Left lung (tissue), 10 donors: ENCODE data around the gene CACNA2D3. TPM values are rescaled to one million over a fixed set of nuclear protein-coding genes. Genes with fewer than 3 reads are reported as not detected.

Experiments
- ATAC-seq: fragments of 200-7000 bp; cut with Tn5 transposase; one replicate; pipeline ENCODE4 v1.9.1; 2020; ENCODE audit warnings: moderate library complexity
- DNase-seq, 4 donors: peaks; one replicate each; pipeline ENCODE4 v3.0.0-alpha.2; 2013 to 2020
- H3K27ac ChIP-seq, 2 donors: fragments of 200-600 bp; sonication (generic) in 1 of 2; one replicate each; pipeline versions ENCODE4 v1.5.0 to v1.8.0; 2020 to 2021
- H3K27me3 ChIP-seq, 2 donors: fragments of 200-600 bp; sonication (generic) in 1 of 2; one replicate each; pipeline versions ENCODE4 v1.5.0 to v1.8.0; 2020 to 2021
- H3K36me3 ChIP-seq, 2 donors: fragments of 200-600 bp; sonication (generic) in 1 of 2; one replicate each; pipeline versions ENCODE4 v1.5.0 to v1.8.0; 2020 to 2021
- H3K4me1 ChIP-seq, 2 donors: fragments of 200-600 bp; one replicate each; pipeline ENCODE4 v1.8.0; 2021
- H3K4me3 ChIP-seq, 2 donors: fragments of 200-600 bp; sonication (generic) in 1 of 2; one replicate each; pipeline versions ENCODE4 v1.5.0 to v1.8.0; 2020 to 2021; ENCODE audit warnings: mild to moderate bottlenecking in 1 of 2
- H3K9me3 ChIP-seq, 2 donors: fragments of 200-600 bp; sonication (generic) in 1 of 2; one replicate each; pipeline versions ENCODE4 v1.5.0 to v1.8.0; 2020 to 2021
- intact Hi-C, 2 donors: fragments of 100-400 bp; cut with DNase I; formaldehyde crosslinking; loops; one replicate each; pipeline versions ENCODE4 v1.11.2 to v1.14.2; 2022
- polyA plus RNA-seq, 6 donors: library from polyadenylated mRNA; unstranded; fragments of 120-200 nt; gene quantifications; one replicate each; pipeline ENCODE4 v1.2.1, GENCODE V29; 2013; ENCODE audit not compliant: insufficient read length in 6 of 6
- total RNA-seq, 2 donors: library from RNA; stranded (reverse); fragmentation: NEBNext Ultra II Directional; extraction: Animal tissue kit (Norgen Biotek cat#: 25700); gene quantifications; one replicate each; pipeline ENCODE4 v1.2.1, GENCODE V29; 2021
- TF ChIP-seq, protein P1 (sequence below), 2 donors: fragments of 200-600 bp; sonication (generic) in 1 of 2; IDR thresholded peaks; one replicate each; pipeline versions ENCODE4 v1.5.0 to v1.8.0; 2021; ENCODE audit warnings: antibody characterized with exemption in 2 of 2
- donor health status: DM: no; HTN: yes; CAD: no.
- donor health status: DM: no; HTN: no; CAD: no.

The CACNA2D3 gene
- total and polyA plus RNA-seq, 8 donors: 1.1 to 2.7 (median 1.5) TPM

DNA sequence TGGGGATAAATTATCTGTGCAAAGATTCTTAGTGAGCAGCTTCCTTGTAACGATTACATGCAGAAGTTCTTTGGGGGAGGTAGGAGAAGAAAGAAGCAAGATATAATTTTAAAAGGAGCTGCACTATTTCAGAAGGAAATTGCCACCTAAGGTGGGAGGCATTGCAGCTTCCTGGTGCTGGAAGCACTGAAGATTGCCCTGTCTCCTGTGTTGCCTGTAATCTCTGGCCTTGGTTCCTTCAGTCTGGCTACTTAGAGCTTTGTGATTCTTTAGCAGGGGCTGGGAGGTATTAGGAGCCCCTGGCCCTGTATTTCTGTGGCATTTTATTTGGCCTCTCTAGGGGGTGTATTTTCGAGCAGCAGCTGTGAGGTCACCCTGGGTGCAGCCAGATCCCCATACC lies 35.5 kb downstream of the CACNA2D3 start:
- Histone ChIP-seq H3K9me3 (no peaks in the 10 kb centered on the region), H3K4me3 (no peak overlapping the region), H3K27ac (no peak overlapping the region), H3K4me1 (no peaks in the 10 kb centered on the region), H3K36me3 (no peaks in the 10 kb centered on the region), H3K27me3 (no peaks in the 10 kb centered on the region)
- ATAC-seq (no peak), DNase-seq (no peak)
- TF ChIP-seq, protein P1, sequence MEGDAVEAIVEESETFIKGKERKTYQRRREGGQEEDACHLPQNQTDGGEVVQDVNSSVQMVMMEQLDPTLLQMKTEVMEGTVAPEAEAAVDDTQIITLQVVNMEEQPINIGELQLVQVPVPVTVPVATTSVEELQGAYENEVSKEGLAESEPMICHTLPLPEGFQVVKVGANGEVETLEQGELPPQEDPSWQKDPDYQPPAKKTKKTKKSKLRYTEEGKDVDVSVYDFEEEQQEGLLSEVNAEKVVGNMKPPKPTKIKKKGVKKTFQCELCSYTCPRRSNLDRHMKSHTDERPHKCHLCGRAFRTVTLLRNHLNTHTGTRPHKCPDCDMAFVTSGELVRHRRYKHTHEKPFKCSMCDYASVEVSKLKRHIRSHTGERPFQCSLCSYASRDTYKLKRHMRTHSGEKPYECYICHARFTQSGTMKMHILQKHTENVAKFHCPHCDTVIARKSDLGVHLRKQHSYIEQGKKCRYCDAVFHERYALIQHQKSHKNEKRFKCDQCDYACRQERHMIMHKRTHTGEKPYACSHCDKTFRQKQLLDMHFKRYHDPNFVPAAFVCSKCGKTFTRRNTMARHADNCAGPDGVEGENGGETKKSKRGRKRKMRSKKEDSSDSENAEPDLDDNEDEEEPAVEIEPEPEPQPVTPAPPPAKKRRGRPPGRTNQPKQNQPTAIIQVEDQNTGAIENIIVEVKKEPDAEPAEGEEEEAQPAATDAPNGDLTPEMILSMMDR (IDR thresholded peaks at IDR 0.05): no peak
- intact Hi-C loops: no loop called here

DNA sequence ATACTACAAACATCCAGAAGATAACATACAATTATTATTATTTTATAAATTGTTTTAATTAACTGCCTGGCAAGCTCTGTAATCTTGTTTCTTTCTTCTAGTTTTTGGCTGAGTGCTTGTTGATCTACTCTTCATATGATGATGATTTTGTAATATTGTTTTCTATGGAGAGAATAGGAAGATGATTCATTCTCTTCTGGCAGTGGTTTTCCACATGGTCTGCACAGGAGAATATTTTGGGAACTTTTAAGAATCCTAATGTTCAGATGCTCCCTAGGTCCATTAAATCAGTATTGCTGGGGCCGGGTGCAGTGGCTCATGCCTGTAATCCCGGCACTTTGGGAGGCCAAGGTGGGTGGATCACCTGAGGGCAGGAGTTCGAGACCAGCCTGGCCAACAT lies 37.6 kb downstream of the CACNA2D3 start:
- H3K27ac ChIP-seq: no peak overlapping the region
- DNase-seq (no peak), ATAC-seq (no peak)
- no peak overlapping the region for H3K4me3 ChIP-seq
- no peaks in the 10 kb centered on the region for H3K27me3 ChIP-seq
- H3K36me3 ChIP-seq: no peaks in the 10 kb centered on the region
- no peaks in the 10 kb centered on the region for H3K4me1 ChIP-seq
- TF ChIP-seq, protein P1 (IDR thresholded peaks at IDR 0.05): no peak
- intact Hi-C loops: no loop called here
- no peaks in the 10 kb centered on the region for H3K9me3 ChIP-seq

DNA sequence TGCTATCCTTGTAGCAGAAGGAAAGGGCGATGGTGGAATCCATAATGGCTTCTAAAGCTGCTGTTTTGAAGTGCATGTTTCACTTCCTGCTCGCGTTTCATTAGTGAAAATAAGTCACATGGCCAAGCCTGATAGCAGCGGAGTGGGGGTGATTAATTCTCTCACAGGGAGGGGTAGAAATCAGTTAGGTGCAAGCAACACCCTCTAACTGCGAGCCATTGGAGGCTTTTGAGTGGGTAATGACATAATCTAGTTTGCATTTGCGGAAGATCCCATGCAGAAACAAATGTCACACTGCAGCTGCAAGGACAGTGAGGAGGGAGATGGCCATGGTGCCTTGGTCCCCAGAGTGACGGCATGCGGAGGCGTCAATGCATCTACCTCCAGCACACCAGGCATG lies 41.1 kb downstream of the CACNA2D3 start:
- no peak overlapping the region for H3K27ac ChIP-seq
- no peak overlapping the region for H3K4me3 ChIP-seq
- no peaks in the 10 kb centered on the region for H3K27me3 ChIP-seq
- no peaks in the 10 kb centered on the region for H3K36me3 ChIP-seq
- no peaks in the 10 kb centered on the region for H3K9me3 ChIP-seq
- no peak for DNase-seq
- intact Hi-C loops: no loop called here
- TF ChIP-seq, protein P1 (IDR thresholded peaks at IDR 0.05): no peak
- no peaks in the 10 kb centered on the region for H3K4me1 ChIP-seq
- ATAC-seq: no peak

DNA sequence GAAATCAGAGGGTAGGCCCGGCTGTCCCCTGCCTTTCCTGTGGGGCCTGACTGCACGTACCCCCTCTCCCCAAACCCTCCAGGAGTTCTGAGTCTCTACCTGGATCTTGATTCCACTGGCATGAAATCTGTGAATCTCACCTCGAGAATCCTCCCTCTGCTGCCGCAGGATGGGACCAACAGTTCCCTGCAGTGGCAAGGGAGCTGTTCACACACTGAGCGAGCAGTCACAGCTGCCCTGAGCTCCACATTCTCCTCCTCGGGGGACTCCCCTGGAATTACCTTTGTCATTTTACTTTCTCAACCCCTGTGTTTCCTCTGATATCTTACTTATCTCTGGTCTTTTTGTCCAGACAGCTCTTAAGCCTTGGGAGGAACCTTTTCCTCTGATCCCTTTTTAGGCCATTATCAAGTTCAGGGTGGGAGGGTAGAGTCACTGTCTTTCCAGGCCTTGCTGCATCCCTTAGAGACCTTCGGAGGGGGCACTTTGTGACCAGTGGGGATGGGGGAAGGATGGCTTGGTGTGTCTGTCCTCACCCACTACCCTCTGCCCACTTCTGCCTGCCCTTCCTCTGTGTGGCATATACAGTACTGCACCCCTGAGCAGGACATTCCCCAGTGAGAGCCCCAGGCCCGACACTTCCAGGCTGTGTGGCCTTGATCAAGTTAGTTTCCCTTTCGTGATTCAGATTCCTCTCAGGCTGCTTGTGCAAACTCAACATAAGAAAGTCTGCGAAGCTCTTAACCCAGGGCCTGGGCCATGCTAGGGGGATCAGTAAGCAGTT lies 42.0 kb downstream of the CACNA2D3 start:
- H3K36me3 ChIP-seq: no peaks in the 10 kb centered on the region
- TF ChIP-seq, protein P1 (IDR thresholded peaks at IDR 0.05): no peak
- H3K27me3 ChIP-seq: no peaks in the 10 kb centered on the region
- H3K27ac ChIP-seq: no peak overlapping the region
- intact Hi-C loops: no loop called here
- DNase-seq (no peak), ATAC-seq (no peak)
- H3K9me3 ChIP-seq: no peaks in the 10 kb centered on the region
- H3K4me1 ChIP-seq: no peaks in the 10 kb centered on the region
- H3K4me3 ChIP-seq: no peak overlapping the region

DNA sequence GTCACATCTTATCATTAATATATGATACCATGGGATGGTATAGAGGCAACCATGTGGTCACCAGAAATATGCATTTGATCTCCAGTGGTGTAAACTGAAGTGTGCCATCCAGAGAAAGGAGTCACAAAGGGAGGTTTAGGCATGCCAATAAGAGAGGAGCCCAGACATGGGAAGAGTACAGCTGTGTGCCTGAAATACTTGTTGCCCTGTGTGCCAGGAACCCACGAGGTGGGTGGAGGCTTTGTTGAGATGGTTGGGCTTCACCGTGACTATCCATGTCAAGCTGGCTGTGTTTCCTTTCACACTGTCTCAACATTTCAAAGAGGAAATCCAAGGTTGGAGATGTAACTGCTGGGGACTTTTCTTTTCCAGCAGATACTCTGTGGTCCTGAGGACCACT lies 43.5 kb downstream of the CACNA2D3 start:
- TF ChIP-seq, protein P1 (IDR thresholded peaks at IDR 0.05): no peak
- intact Hi-C loops: no loop called here

More for the DNA sequence above, 43.5 kb downstream of the CACNA2D3 start:
- no peaks in the 10 kb centered on the region for H3K27me3 ChIP-seq
- H3K27ac ChIP-seq: no peak overlapping the region
- no peaks in the 10 kb centered on the region for H3K4me1 ChIP-seq
- H3K9me3 ChIP-seq: no peaks in the 10 kb centered on the region
- no peaks in the 10 kb centered on the region for H3K36me3 ChIP-seq
- DNase-seq (no peak), ATAC-seq (no peak)
- no peak overlapping the region for H3K4me3 ChIP-seq
